GM12891 (cell line): Measurements from ENCODE around the gene FEN1.

Experiments used
- POLR2A ChIP-seq: IDR thresholded peaks from 2 replicates; pipeline ENCODE4 v1.6.1; 2011; ENCODE audit warnings: low read depth, low read length, control low read depth
- POLR2AphosphoS5 ChIP-seq: IDR thresholded peaks from 2 replicates; pipeline ENCODE4 v1.6.1; 2011; ENCODE audit warnings: low read depth, low read length, control low read depth
- SPI1 ChIP-seq: IDR thresholded peaks from 2 replicates; pipeline ENCODE4 v1.6.1; 2011; ENCODE audit warnings: low read depth, low read length, control low read depth
- TAF1 ChIP-seq: IDR thresholded peaks from 2 replicates; pipeline ENCODE4 v1.6.1; 2011; ENCODE audit warnings: low read depth, low read length, control low read depth

GRCh38 chr11:61834278-61835048 is 41.8 kb downstream of the FEN1 start:
- TF ChIP-seq TAF1 (peak; percentile 81), POLR2A (peak; percentile 83), POLR2AphosphoS5 (peak; percentile 73), SPI1 (0 out of 2 replicates have a peak, but pooled peaks have one; percentile 37)
